NB4 (cell line): Measurements from ENCODE around the gene SMOC2.

Source experiments
- CTCF ChIP-seq: IDR thresholded peaks from one replicate; pipeline ENCODE4 v1.5.1; 2012; ENCODE audit warnings: low read depth, low read length
- MAX ChIP-seq: IDR thresholded peaks from 2 replicates; pipeline ENCODE4 v1.6.1; 2011; ENCODE audit warnings: low read depth, low read length
- MYC ChIP-seq: IDR thresholded peaks from 2 replicates; pipeline ENCODE4 v1.6.1; 2011; ENCODE audit warnings: low read depth, low read length
- POLR2A ChIP-seq: IDR thresholded peaks from 2 replicates; pipeline ENCODE4 v1.6.1; 2011; ENCODE audit warnings: mild to moderate bottlenecking; ENCODE audit not compliant: insufficient read length; ENCODE audit errors: extremely low read depth

- TF ChIP-seq POLR2A (no peak), CTCF (no peak), MYC (no peak), MAX (no peak)
These were observed 270.8 kb downstream of the SMOC2 start for GRCh38 chr6:168711666-168712300.
